NCI-H526 treated with DMSO at 0.1 percent for 48 hours (cell line): ENCODE data around the gene GLRX5.

ENCODE experiments used
- DNase-seq: peaks from one replicate; lab custom pipeline; 2025; lab: John Stamatoyannopoulos, UW

The GLRX5 gene

DNA sequence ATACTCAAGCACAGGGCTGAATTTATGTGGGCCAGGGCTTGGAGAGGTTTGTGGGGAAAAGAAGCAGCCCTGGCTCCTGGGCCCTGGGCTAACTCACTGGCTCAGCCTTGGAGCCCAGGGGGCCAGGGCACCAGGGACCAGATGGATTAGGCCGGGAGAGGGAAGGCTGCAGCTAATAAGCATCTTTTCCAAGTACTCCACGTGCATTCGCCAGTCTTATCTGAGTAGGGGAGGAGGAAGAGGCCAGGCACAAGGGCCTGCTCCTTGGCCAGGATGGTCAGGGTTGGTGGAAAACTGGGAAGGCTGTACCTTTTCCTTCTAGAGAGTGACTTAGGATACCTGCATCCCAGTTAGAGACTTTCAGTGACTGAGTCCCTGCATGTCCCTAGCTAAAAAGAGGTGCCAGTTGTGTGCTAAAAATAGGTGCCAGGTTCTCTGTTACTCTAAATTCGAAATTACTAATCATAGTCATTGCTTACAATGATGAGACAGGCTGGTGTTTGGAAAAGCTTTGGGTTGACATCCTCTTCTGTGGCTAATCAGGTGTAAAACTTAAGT, 1.3 kb downstream of the GLRX5 start:
- DNase-seq = no peak

GRCh38 chr14:95536671-95537070, 1.8 kb downstream of the GLRX5 start:
- DNase-seq = no peak

GRCh38 chr14:95537298-95538089, 2.6 kb downstream of the GLRX5 start:
- no peak for DNase-seq

DNA sequence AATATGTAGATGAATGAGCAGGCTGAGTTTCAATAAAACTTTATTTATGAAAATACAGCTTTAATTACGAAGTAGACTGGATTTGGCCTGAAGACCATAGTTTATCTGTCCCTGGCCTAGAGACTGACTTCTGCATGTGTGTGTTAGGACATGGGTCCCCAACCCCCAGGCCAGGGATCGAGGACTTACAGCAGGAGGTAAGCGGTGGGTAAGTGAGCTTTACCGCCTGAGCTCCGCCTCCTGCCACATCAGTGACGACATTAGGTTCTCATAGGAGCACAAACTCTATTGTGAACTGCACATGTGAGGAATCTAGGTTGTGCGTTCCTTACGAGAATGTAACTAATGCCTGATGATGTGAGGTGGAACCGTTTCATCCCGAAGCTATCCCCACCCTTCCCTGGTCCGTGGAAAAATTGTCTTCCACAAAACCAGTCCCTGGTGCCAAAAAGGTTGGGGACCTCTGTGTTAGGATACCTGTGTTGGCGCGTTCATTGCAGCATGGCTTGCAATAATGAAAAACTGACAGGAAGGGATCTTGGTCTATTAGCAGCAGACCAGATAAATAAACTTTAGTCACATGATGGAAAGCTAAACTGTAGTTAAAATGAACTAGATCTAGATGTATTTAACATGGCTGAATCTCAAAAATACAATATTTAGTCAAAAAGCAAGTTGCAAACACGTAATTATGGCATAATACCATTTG, 4.1 kb downstream of the GLRX5 start:
- DNase-seq = no peak

GRCh38 chr14:95540236-95540855, 5.5 kb downstream of the GLRX5 start:
- DNase-seq = no peak

DNA sequence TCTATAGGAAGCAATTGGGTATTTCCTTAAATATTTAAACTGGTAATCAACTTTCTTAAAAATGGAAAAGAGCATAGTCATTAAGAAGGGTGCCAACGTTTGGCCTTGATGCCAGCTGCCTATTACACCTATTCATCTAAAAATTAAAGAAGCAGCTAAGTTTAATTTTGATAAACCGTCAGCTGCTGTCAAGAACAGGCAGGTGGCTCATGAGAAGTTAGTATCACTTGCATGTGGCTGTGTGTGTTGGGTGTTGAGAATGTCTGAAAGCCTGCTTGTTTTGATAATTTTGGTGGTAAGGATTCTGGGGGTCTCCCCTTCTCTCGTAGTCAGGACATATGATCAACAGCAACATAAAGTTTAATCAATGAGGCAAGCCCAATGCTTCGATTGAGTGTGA, 6.5 kb downstream of the GLRX5 start:
- no peak for DNase-seq

GRCh38 chr14:95541932-95542930, 7.4 kb downstream of the GLRX5 start:
- no peak for DNase-seq

DNA sequence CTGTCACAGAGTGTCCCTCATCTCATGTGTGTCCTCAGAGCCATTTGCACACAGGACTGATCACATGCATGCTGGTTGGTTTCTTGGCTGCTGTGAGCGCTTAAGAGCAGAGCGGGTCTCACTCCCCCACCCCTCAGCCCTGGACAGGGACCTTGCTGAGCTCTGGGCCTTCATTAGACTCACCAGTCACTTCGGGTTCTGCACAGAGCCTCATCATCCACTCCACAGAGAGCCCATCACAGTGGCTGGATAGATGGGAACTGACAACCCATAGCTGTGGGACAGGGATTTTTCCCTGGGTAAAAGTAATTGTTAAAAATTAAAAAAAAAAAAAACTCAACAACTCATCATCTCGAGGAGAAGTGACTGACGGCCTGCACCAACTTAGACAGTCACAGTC, 8.2 kb downstream of the GLRX5 start:
- no peak for DNase-seq

DNA sequence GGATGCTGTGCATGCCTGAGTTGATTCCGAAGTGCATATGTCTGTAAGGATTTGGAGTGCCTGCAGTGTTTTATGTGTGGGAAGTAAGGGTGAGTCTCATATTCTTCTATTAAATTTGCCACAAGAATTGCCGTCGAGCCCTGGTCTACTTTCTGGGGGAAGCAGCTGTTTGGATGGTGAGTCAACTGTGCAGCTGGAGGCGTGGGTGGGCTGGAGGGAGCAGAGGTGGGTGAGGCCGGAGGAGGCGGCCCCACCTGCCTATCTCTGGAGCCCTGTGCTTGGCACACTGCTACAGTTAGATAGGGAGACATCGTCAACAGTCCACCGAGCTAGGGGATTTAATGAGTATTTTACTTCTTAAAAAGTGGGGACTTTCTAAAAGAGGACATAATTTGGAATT, 9.7 kb downstream of the GLRX5 start:
- DNase-seq = no peak

- DNase-seq = no peak
These were observed 10.8 kb downstream of the GLRX5 start for GRCh38 chr14:95545515-95546168.

GRCh38 chr14:95547272-95547625, 12.4 kb downstream of the GLRX5 start:
- no peak for DNase-seq

DNA sequence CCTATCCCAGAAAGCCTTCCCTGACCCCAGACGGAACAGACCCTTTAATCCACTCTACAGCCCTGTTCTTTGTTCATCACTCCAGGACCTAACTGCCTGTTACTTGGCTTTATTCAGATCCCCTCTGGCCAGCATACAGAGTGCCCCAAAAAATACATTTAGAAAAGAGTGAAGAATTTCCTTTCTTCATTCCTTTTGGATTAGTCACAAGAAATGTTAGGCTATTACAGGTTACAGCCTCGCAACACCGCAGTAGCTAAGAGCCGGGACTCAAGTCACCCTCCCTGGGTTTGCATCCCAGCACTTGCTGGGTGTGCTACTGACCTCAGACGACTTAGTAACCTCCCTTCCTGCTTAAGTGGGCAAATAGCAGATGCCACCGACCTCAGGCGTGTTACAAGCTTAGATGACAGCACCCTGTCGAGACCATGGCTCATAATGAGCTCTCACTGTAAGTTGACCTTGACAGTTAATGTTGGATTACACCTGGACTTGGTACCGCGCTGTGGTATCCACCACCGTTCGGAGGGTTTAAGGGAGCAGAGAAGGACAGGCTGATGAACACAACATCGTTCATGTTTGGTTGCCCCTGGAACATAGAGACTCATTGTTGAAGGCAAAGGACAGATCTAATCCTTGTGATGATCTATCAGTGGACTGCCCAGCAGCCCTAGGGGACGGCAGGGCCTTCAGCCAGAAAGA, 12.9 kb downstream of the GLRX5 start:
- DNase-seq = no peak

DNA sequence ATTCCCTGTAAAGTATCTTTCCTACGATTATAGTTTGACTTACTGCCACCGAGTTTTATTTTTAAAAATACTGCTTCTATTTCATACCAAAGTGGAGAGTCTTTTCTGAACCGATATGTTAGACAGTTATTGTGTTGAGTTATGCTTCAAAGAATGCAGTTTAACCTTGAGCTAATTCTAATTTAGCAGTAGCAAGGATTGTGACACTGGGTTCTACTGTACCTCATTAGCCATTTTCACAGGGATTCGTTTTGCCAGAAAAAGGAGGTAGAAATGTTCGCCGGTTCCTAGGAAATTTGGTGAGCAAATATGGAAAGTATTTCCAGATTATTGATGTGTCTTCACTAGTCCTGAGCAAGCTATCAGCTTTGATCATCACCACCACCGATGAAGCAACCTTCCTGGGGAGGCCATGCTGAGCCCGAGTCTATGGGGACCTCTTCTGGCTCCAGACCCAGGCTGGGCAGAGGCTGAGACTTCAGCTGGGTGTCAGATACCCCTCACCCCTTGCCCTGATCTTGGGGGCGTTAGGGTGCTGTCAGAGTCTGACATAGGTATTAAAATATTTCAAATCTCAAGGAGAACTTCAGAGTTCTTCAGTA, 13.6 kb downstream of the GLRX5 start:
- DNase-seq = no peak

DNA sequence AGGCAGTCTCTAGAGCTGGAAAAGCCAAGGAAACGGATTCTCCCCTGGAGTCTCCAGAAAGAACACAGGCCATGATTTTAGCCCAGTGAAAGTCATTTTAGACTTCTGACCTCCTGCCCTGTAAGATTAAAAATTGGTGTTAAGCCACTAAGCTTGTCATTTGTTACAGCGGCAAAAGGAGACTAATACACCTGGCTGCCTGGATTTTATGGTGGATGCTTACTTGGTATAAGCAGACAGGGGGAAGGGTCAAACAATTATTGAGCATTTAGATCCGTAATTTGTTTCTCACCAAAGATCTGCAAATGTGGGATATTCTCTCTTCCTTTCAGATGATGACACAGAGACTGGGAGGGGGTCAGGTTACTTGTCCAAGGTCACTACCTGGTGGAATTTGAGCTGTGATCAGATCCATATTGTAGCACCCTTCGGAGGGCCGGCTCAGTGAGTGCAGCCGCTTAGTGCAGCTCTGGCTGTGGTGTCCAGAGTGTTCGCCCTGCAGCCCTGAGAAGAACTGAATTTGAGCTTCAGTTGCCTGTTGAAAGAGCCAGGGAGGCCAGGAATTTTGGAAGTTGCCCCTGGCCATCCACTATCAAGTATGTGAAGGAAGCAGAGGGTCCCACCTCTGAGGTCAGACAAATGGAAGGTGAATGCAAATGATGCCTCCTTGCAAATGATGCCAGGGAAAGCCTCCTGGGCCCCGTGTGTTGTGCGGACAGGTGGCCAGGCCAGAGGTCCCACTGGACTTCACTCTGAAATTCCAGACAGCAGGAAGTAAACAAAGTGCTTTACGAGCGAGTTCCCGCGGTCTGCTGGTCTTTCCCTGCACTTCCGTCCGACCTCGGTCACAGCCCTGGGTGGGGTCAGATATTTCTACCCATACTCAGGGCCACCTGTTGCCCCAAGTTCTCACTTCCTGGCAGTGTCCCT, 15.1 kb downstream of the GLRX5 start:
- no peak for DNase-seq

GRCh38 chr14:95551435-95551834, 16.6 kb downstream of the GLRX5 start:
- DNase-seq = no peak

- no peak for DNase-seq
These were observed 18.3 kb downstream of the GLRX5 start for GRCh38 chr14:95553141-95553540.

DNA sequence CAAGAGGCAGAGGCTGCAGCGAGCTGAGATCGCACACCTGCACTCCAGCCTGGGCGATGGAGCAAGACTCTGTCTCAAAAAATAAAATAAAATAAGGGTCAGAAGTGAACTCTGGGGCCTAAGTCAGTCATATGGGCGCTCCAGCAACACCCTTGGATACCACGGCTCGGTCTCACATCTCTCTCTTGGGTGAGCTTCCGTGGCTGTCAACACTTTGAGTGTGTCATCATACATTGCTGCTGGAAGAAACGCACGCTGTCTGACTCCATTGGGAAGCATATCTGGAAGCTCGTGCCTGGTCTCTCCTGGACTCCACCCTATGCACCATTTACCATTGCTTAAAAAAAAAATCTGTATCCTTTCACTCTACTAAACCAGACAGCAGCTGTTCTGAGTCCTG, 20.2 kb downstream of the GLRX5 start:
- no peak for DNase-seq

GRCh38 chr14:95557291-95557690, 22.4 kb downstream of the GLRX5 start:
- DNase-seq = no peak

DNA sequence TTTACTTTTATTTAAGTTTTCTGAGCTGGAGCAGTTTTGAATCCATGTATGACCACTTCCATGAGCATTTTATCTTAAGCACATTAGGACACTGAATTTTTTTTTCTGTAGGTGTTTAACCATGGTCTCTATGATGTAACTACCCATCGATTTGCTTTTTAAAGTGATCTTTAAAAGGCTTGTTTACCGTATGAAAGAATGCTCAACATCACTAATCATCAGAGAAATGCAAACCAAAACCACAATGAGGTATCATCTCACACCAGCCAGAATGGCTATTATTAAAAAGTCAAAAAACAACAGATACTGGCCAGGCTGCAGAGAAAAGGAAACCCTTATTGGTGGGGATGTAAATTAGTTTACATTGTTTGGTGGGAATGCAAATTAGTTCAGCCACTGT, 23.0 kb downstream of the GLRX5 start:
- DNase-seq = no peak
